Measurements from ENCODE around the gene COX8C. TPM values are rescaled to one million over a fixed set of nuclear protein-coding genes. Genes with fewer than 3 reads are reported as not detected.

The COX8C gene
- total and polyA plus RNA-seq, 8 donors, result not detected

DNA sequence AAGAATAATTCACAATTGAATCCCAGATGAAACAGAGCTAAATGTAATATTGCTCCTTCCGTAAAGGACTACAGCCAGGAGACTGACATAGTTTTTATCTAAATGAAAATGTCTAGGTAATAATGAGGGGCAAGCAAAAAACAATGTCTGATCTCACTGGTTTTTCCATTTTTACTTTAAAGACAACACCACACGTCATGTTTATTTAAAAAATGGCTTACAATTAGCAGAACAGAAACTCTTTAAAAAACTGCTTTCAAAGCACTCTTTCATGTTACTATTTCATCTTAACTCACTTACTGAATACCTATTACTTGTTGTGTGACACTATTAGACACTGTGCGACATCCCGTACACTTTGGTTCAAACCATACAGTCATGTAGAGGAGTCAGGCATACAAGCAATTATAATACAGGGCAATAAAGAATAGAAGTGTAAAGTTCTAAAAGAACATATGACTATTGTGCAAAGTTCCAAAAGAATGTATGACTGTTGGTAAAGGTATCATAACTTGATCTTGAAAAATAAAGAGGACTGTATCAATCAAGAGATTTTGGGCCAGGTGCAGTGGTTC, 23.3 kb upstream of the COX8C start:
- intact Hi-C loops (cut with DNase I; ENCODE audit: low total_unique reads), result no loop called here
- Histone ChIP-seq H3K36me3 (no peaks in the 10 kb centered on the region), H3K27ac (no peak overlapping the region), H3K9me3 (no peaks in the 10 kb centered on the region), H3K4me1 (peaks cover 0 to 59% (median 33%) of the 10 kb centered on the region in 4 donors), H3K4me3 (no peak overlapping the region), H3K27me3 (no peaks in the 10 kb centered on the region)
- TF ChIP-seq POLR2AphosphoS5 (IDR thresholded peaks at IDR 0.05), result no peak
- TF ChIP-seq EP300 (IDR thresholded peaks at IDR 0.05), result no peak
- TF ChIP-seq, protein P1, sequence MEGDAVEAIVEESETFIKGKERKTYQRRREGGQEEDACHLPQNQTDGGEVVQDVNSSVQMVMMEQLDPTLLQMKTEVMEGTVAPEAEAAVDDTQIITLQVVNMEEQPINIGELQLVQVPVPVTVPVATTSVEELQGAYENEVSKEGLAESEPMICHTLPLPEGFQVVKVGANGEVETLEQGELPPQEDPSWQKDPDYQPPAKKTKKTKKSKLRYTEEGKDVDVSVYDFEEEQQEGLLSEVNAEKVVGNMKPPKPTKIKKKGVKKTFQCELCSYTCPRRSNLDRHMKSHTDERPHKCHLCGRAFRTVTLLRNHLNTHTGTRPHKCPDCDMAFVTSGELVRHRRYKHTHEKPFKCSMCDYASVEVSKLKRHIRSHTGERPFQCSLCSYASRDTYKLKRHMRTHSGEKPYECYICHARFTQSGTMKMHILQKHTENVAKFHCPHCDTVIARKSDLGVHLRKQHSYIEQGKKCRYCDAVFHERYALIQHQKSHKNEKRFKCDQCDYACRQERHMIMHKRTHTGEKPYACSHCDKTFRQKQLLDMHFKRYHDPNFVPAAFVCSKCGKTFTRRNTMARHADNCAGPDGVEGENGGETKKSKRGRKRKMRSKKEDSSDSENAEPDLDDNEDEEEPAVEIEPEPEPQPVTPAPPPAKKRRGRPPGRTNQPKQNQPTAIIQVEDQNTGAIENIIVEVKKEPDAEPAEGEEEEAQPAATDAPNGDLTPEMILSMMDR (IDR thresholded peaks at IDR 0.05), result no peak
- TF ChIP-seq POLR2A (IDR thresholded peaks at IDR 0.05), result no peak
- WGBS, 5 donors, result 91 to 99% (median 95%) methylated on average over 4 of the region's 4 CpGs
- DNase-seq, result no peak

DNA sequence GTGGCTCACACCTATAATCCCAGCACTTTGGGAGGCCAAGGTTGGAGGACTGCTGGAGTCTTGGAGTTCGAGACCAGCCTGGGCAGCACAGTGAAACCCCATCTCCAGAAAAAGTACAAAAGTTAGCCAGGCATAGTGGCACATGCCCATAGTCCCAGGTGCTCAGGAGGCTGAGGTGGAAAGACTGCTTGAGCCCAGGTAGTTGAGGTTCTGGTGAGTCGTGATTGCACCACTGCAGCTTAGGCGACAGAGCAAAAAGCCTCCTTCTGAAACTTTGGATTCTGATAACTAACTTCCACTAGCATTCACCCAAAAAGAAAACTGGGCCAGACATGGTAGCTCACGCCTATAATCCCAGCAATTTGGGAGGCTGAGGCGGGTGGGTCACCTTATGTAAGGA, 20.8 kb upstream of the COX8C start:
- no peaks in the 10 kb centered on the region for H3K27me3 ChIP-seq
- TF ChIP-seq EP300 (IDR thresholded peaks at IDR 0.05), result no peak
- no peak for TF ChIP-seq POLR2A (IDR thresholded peaks at IDR 0.05)
- TF ChIP-seq, protein P1 (IDR thresholded peaks at IDR 0.05), result no peak
- no peak for TF ChIP-seq POLR2AphosphoS5 (IDR thresholded peaks at IDR 0.05)
- H3K9me3 ChIP-seq, result no peaks in the 10 kb centered on the region
- intact Hi-C loops (cut with DNase I; ENCODE audit: low total_unique reads), result no loop called here
- H3K4me1 ChIP-seq, result peaks cover 15 to 61% (median 37%) of the 10 kb centered on the region in 4 donors
- no peaks in the 10 kb centered on the region for H3K36me3 ChIP-seq
- 91 to 97% (median 96%) methylated on average over 5 of the region's 5 CpGs for WGBS, 5 donors
- no peak for DNase-seq
- H3K27ac ChIP-seq, result no peak overlapping the region
- no peak overlapping the region for H3K4me3 ChIP-seq

DNA sequence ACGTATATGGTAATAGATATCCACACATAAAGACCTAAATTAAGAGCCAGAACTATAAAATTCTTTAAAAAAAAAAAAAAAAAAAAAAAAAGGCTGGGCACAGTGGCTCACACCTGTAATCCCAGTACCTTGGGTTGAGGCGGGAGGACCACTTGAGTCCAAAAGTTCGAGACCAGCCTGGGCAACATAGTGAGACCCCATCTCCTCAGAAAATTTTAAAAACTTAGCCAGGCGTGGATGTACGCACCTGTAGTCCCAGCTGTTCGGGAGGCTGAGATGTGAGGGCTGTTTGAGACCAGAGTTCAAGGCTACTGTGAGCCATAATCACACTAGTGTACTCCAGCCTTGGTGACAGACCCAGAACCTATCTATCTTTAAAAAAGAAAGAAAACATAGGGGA, 18.4 kb upstream of the COX8C start:
- Histone ChIP-seq H3K4me1 (peaks cover 21 to 57% (median 43%) of the 10 kb centered on the region in 4 donors), H3K27me3 (no peaks in the 10 kb centered on the region), H3K4me3 (no peak overlapping the region), H3K36me3 (no peaks in the 10 kb centered on the region), H3K9me3 (no peaks in the 10 kb centered on the region), H3K27ac (no peak overlapping the region)
- no peak for TF ChIP-seq POLR2A (IDR thresholded peaks at IDR 0.05)
- no peak for TF ChIP-seq EP300 (IDR thresholded peaks at IDR 0.05)
- TF ChIP-seq, protein P1 (IDR thresholded peaks at IDR 0.05), result no peak
- TF ChIP-seq POLR2AphosphoS5 (IDR thresholded peaks at IDR 0.05), result no peak
- intact Hi-C loops (cut with DNase I; ENCODE audit: low total_unique reads), result no loop called here
- DNase-seq, result no peak
- 94 to 98% (median 96%) methylated on average over 6 of the region's 6 CpGs for WGBS, 5 donors

DNA sequence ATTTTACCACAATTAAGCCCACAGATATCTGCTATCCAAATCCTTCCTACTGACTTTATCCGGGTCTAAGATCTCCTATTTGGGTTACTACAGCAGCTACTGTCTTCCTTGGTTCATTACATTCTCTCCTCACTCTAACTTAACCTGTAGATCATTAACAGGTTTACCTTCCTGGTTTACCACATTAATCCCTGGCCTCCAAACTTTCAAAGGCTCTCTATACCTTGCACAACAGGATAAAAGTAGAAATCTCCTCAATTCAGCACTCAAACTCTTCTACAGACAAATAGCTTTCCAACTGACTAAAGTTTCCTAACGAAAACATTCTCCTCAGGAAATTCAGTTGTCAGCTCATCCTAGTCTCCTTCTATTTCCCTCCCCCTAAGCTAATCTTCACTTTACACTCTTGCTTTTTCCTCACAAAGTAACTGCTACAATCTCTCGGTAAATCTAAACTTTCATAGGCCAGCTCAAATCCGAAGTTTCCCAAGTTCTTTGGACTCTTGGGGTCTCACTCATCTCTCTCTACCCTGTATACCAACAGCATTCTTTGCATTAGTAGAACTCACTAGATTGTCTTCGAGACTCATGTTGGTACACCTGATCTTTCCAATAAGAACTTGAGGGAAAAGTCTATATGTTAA, 16.9 kb upstream of the COX8C start:
- Histone ChIP-seq H3K27ac (peak overlapping the region in 3 of 5 donors; percentile 8 to 98 (median 97)), H3K4me3 (peak overlapping the region in 1 of 4 donors; percentile 23), H3K4me1 (peaks cover 21 to 62% (median 45%) of the 10 kb centered on the region in 4 donors), H3K9me3 (no peaks in the 10 kb centered on the region), H3K27me3 (no peaks in the 10 kb centered on the region), H3K36me3 (no peaks in the 10 kb centered on the region)
- WGBS, 5 donors, result 37 to 63% (median 39%) methylated on average over 5 of the region's 5 CpGs
- DNase-seq, result peak in 1 of 2 donors; percentile 20
- TF ChIP-seq EP300 (IDR thresholded peaks at IDR 0.05), result no peak
- TF ChIP-seq POLR2A (IDR thresholded peaks at IDR 0.05), result no peak
- TF ChIP-seq, protein P1 (IDR thresholded peaks at IDR 0.05), result no peak
- TF ChIP-seq POLR2AphosphoS5 (IDR thresholded peaks at IDR 0.05), result no peak
- intact Hi-C loops (cut with DNase I; ENCODE audit: low total_unique reads), result no loop called here

Measured in stomach (tissue), 9 donors.